ENCODE measurements around the gene FOXS1. TPM values are rescaled to one million over a fixed set of nuclear protein-coding genes. Genes with fewer than 3 reads are reported as not detected.

FOXS1 gene
- not detected for total RNA-seq

GRCh38 chr20:31845300-31845863 is at the start of gene FOXS1:
Gene FOXS1 (minus strand): TSS chr20:31845604. CDS start chr20:31845542, 62 bp downstream.
- Mint-ChIP-seq H3K27me3 (peaks cover 6% of the 10 kb centered on the region), H3K27ac (no peak within 1 kb of the TSS), H3K4me1 (no peaks in the 10 kb centered on the region), H3K36me3 (ENCODE audit: low read depth) (no peaks in the 10 kb centered on the region), H3K9me3 (ENCODE audit: low read depth) (no peaks in the 10 kb centered on the region), H3K4me3 (no peak within 1 kb of the TSS)
- no peak for ATAC-seq
- POLR2A ChIA-PET: no interaction called here
- DNase-seq: no peak
- intact Hi-C loops (cut with DNase I, micrococcal nuclease): no loop called here
- CTCF ChIA-PET: interaction anchor here (0.5 to 1.6 kb wide), 2 partner anchors 28 to 136 kb away, joined by 3 to 5 read pairs; no protein-coding TSS in a partner anchor

- H3K27ac Mint-ChIP-seq: no peak overlapping the region
- H3K36me3 Mint-ChIP-seq (ENCODE audit: low read depth): no peaks in the 10 kb centered on the region
- intact Hi-C loops (cut with DNase I, micrococcal nuclease): no loop called here
- DNase-seq (no peak), ATAC-seq (no peak)
- no peaks in the 10 kb centered on the region for H3K4me1 Mint-ChIP-seq
- POLR2A ChIA-PET: no interaction called here
- no peak overlapping the region for H3K4me3 Mint-ChIP-seq
- no peaks in the 10 kb centered on the region for H3K9me3 Mint-ChIP-seq (ENCODE audit: low read depth)
- H3K27me3 Mint-ChIP-seq: peaks cover 4% of the 10 kb centered on the region
- CTCF ChIA-PET: interaction anchor here (0.6 to 0.8 kb wide), 3 partner anchors 38 to 207 kb away, joined by 3 to 4 read pairs (median 3); no protein-coding TSS in a partner anchor
Measured at GRCh38 chr20:31890646-31891045, 45.2 kb upstream of the FOXS1 start.

- H3K27me3 Mint-ChIP-seq: no peaks in the 10 kb centered on the region
- no peak for DNase-seq
- H3K9me3 Mint-ChIP-seq (ENCODE audit: low read depth): no peaks in the 10 kb centered on the region
- no peak overlapping the region for H3K27ac Mint-ChIP-seq
- intact Hi-C loops (cut with DNase I, micrococcal nuclease): no loop called here
- no peak overlapping the region for H3K4me3 Mint-ChIP-seq
- H3K36me3 Mint-ChIP-seq (ENCODE audit: low read depth): no peaks in the 10 kb centered on the region
- ChIA-PET CTCF (no interaction called here), POLR2A (no interaction called here)
- peaks cover 8% of the 10 kb centered on the region for H3K4me1 Mint-ChIP-seq
- ATAC-seq: no peak
Measured at GRCh38 chr20:31883829-31884228, 38.4 kb upstream of the FOXS1 start.

GRCh38 chr20:31881945-31882344 is 36.5 kb upstream of the FOXS1 start:
- no peak for DNase-seq
- no peak overlapping the region for H3K4me3 Mint-ChIP-seq
- ChIA-PET CTCF (interaction anchor here (0.6 kb wide), 1 partner anchor 63 kb away, joined by 3 read pairs; no protein-coding TSS in a partner anchor), POLR2A (no interaction called here)
- H3K27me3 Mint-ChIP-seq: no peaks in the 10 kb centered on the region
- H3K4me1 Mint-ChIP-seq: peaks cover 8% of the 10 kb centered on the region
- no peaks in the 10 kb centered on the region for H3K9me3 Mint-ChIP-seq (ENCODE audit: low read depth)
- intact Hi-C loops (cut with DNase I, micrococcal nuclease): no loop called here
- ATAC-seq: no peak
- no peaks in the 10 kb centered on the region for H3K36me3 Mint-ChIP-seq (ENCODE audit: low read depth)
- no peak overlapping the region for H3K27ac Mint-ChIP-seq

GRCh38 chr20:31879143-31879987 is 34.0 kb upstream of the FOXS1 start:
- DNase-seq (peak; percentile 90), ATAC-seq (peak; percentile 94)
- intact Hi-C loops (cut with DNase I, micrococcal nuclease): loop anchor here in 1 of 2 experiments (1.0 to 2.0 kb wide), 2 partner anchors 328 to 479 kb away; partner anchors contain the start of genes ASXL1, PLAGL2 and POFUT1
- POLR2A ChIA-PET: interaction anchor here (0.6 to 1.4 kb wide), 4 partner anchors 13 to 217 kb away, joined by 3 to 4 read pairs (median 3); no protein-coding TSS in a partner anchor
- H3K9me3 Mint-ChIP-seq (ENCODE audit: low read depth): no peaks in the 10 kb centered on the region
- peaks cover 8% of the 10 kb centered on the region for H3K4me1 Mint-ChIP-seq
- no peaks in the 10 kb centered on the region for H3K27me3 Mint-ChIP-seq
- no peaks in the 10 kb centered on the region for H3K36me3 Mint-ChIP-seq (ENCODE audit: low read depth)
- CTCF ChIA-PET: interaction anchor here (0.6 to 3.2 kb wide), 8 partner anchors 16 to 533 kb away, joined by 3 to 17 read pairs (median 4); partner anchors contain the start of gene PDRG1
- H3K27ac Mint-ChIP-seq: peak overlapping the region; percentile 45
- H3K4me3 Mint-ChIP-seq: peak overlapping the region; percentile 84

- CTCF ChIA-PET: interaction anchor here (1.4 kb wide), 1 partner anchor 25 kb away, joined by 4 read pairs; no protein-coding TSS in a partner anchor
- H3K9me3 Mint-ChIP-seq (ENCODE audit: low read depth): no peaks in the 10 kb centered on the region
Measured at GRCh38 chr20:31877684-31878083, 32.3 kb upstream of the FOXS1 start.

GRCh38 chr20:31875671-31876070 is 30.3 kb upstream of the FOXS1 start:
- ATAC-seq: no peak

More at GRCh38 chr20:31877684-31878083, 32.3 kb upstream of the FOXS1 start:
- intact Hi-C loops (cut with DNase I, micrococcal nuclease): loop anchor here in 1 of 2 experiments (2.0 kb wide), 1 partner anchor 481 kb away; the partner anchor contains the start of gene ASXL1
- POLR2A ChIA-PET: no interaction called here
- Mint-ChIP-seq H3K27ac (no peak overlapping the region), H3K27me3 (peaks cover under 1% of the 10 kb centered on the region), H3K4me1 (peaks cover 8% of the 10 kb centered on the region), H3K36me3 (ENCODE audit: low read depth) (no peaks in the 10 kb centered on the region), H3K4me3 (no peak overlapping the region)
- ATAC-seq (no peak), DNase-seq (no peak)

GRCh38 chr20:31872406-31872805 is 27.0 kb upstream of the FOXS1 start:
- Mint-ChIP-seq H3K9me3 (ENCODE audit: low read depth) (no peaks in the 10 kb centered on the region), H3K4me1 (peaks cover 7% of the 10 kb centered on the region), H3K27ac (no peak overlapping the region), H3K4me3 (no peak overlapping the region), H3K36me3 (ENCODE audit: low read depth) (no peaks in the 10 kb centered on the region), H3K27me3 (peaks cover 28% of the 10 kb centered on the region)
- ChIA-PET POLR2A (interaction anchor here (0.6 to 0.7 kb wide), 3 partner anchors 56 to 928 kb away, joined by 3 read pairs; no protein-coding TSS in a partner anchor), CTCF (interaction anchor here (1.0 to 2.8 kb wide), 8 partner anchors 12 to 159 kb away, joined by 3 to 10 read pairs (median 6); partner anchors contain the start of gene PDRG1)
- ATAC-seq (no peak), DNase-seq (no peak)
- intact Hi-C loops (cut with DNase I, micrococcal nuclease): no loop called here

More at GRCh38 chr20:31875671-31876070, 30.3 kb upstream of the FOXS1 start:
- Mint-ChIP-seq H3K27me3 (peaks cover 15% of the 10 kb centered on the region), H3K4me3 (no peak overlapping the region), H3K9me3 (ENCODE audit: low read depth) (no peaks in the 10 kb centered on the region), H3K4me1 (peaks cover 12% of the 10 kb centered on the region), H3K36me3 (ENCODE audit: low read depth) (no peaks in the 10 kb centered on the region), H3K27ac (no peak overlapping the region)
- no peak for DNase-seq
- POLR2A ChIA-PET: no interaction called here
- intact Hi-C loops (cut with DNase I, micrococcal nuclease): no loop called here
- CTCF ChIA-PET: no interaction called here

- ChIA-PET POLR2A (no interaction called here), CTCF (interaction anchor here (0.8 to 2.8 kb wide), 7 partner anchors 11 to 237 kb away, joined by 3 to 9 read pairs (median 3); no protein-coding TSS in a partner anchor)
- DNase-seq (no peak), ATAC-seq (no peak)
- Mint-ChIP-seq H3K27ac (no peak overlapping the region), H3K36me3 (ENCODE audit: low read depth) (no peaks in the 10 kb centered on the region), H3K9me3 (ENCODE audit: low read depth) (no peaks in the 10 kb centered on the region), H3K4me1 (peaks cover 7% of the 10 kb centered on the region), H3K4me3 (no peak overlapping the region), H3K27me3 (peaks cover 30% of the 10 kb centered on the region)
- intact Hi-C loops (cut with DNase I, micrococcal nuclease): no loop called here
Measured at GRCh38 chr20:31871618-31871954, 26.2 kb upstream of the FOXS1 start.

- H3K4me3 Mint-ChIP-seq: peak overlapping the region; percentile 18
- H3K9me3 Mint-ChIP-seq (ENCODE audit: low read depth): no peaks in the 10 kb centered on the region
- ChIA-PET CTCF (interaction anchor here (0.5 to 2.8 kb wide), 7 partner anchors 16 to 236 kb away, joined by 3 to 9 read pairs (median 3); no protein-coding TSS in a partner anchor), POLR2A (no interaction called here)
- H3K4me1 Mint-ChIP-seq: peaks cover 7% of the 10 kb centered on the region
- no peak for ATAC-seq
- intact Hi-C loops (cut with DNase I, micrococcal nuclease): no loop called here
- no peaks in the 10 kb centered on the region for H3K36me3 Mint-ChIP-seq (ENCODE audit: low read depth)
- H3K27me3 Mint-ChIP-seq: peaks cover 30% of the 10 kb centered on the region
- DNase-seq: no peak
- peak overlapping the region; percentile 23 for H3K27ac Mint-ChIP-seq
Measured at GRCh38 chr20:31870726-31871617, 25.6 kb upstream of the FOXS1 start.
